GM18502 (cell line): ENCODE results near the gene GOT2.
A peak's percentile ranks its signal among the peaks of the same experiment; 100 is the strongest.
"Not testable (repeated sequence)": the region's sequence is repeated elsewhere in the genome, so short reads cannot be mapped to it uniquely, and the experiment has no call there.

Experiments used
- ATAC-seq: cut with Tn5 transposase; IDR thresholded peaks from one replicate; pipeline ENCODE4 v1.9.1; 2021; ENCODE audit warnings: mild to moderate bottlenecking; ENCODE audit not compliant: unreplicated experiment, poor library complexity

GOT2 gene

GRCh38 chr16:58727028-58727781 is 6.9 kb downstream of the GOT2 start:
- no peak for ATAC-seq

GRCh38 chr16:58723109-58723508 is 11.0 kb downstream of the GOT2 start:
- no peak for ATAC-seq

GRCh38 chr16:58717994-58718393 is 16.1 kb downstream of the GOT2 start:
- no peak for ATAC-seq

- no peak for ATAC-seq
These were observed 17.6 kb downstream of the GOT2 start for GRCh38 chr16:58716468-58716867.

- ATAC-seq = no peak
These were observed 20.4 kb downstream of the GOT2 start for GRCh38 chr16:58713742-58714141.

- no peak for ATAC-seq
These were observed 24.8 kb downstream of the GOT2 start for GRCh38 chr16:58709333-58709732.

GRCh38 chr16:58699151-58699550 is 35.0 kb downstream of the GOT2 start:
- no peak for ATAC-seq

- no peak for ATAC-seq
These were observed 38.7 kb downstream of the GOT2 start for GRCh38 chr16:58695368-58695767.

GRCh38 chr16:58692450-58692849 is 41.7 kb downstream of the GOT2 start:
- no peak for ATAC-seq

GRCh38 chr16:58686985-58687706 is 47.0 kb downstream of the GOT2 start:
- not testable (repeated sequence) for ATAC-seq

- no peak for ATAC-seq
These were observed 49.0 kb downstream of the GOT2 start for GRCh38 chr16:58685084-58685449.

GRCh38 chr16:58684354-58685083 is 49.6 kb downstream of the GOT2 start, which contains the start of gene SLC38A7:
Gene SLC38A7, minus strand, starts transcription at chr16:58684770. Its CDS starts 4,644 bp downstream, at chr16:58680126.
- peak; percentile 99 for ATAC-seq

GRCh38 chr16:58684001-58684353 is 50.1 kb downstream of the GOT2 start:
- ATAC-seq = no peak

GRCh38 chr16:58679763-58680162 is 54.4 kb downstream of the GOT2 start:
- no peak for ATAC-seq

GRCh38 chr16:58678716-58679115 is 55.4 kb downstream of the GOT2 start:
- no peak for ATAC-seq

- ATAC-seq = no peak
These were observed 55.8 kb downstream of the GOT2 start for GRCh38 chr16:58678269-58678668.

- no peak for ATAC-seq
These were observed 63.1 kb downstream of the GOT2 start for GRCh38 chr16:58670946-58671583.

- no peak for ATAC-seq
These were observed 63.9 kb downstream of the GOT2 start for GRCh38 chr16:58670177-58670576.

- no peak for ATAC-seq
These were observed 68.9 kb downstream of the GOT2 start for GRCh38 chr16:58665200-58665599.

GRCh38 chr16:58661199-58661830 is 72.8 kb downstream of the GOT2 start:
- peak; percentile 86 for ATAC-seq
